HFF-Myc (cell line): Measurements from ENCODE around the gene HBA1.
"Not testable (repeated sequence)": the region's sequence is repeated elsewhere in the genome, so short reads cannot be mapped to it uniquely, and the experiment has no call there.

ENCODE experiments used
- DNase-seq: peaks from one replicate; pipeline ENCODE4 v3.0.0-alpha.2; 2011; ENCODE audit warnings: low read depth; ENCODE audit errors: extremely low read depth
- H3K4me3 ChIP-seq: replicated peaks from 2 replicates; pipeline ENCODE4 v1.5.1; 2011; ENCODE audit warnings: low read depth, mild to moderate bottlenecking, control low read depth, low read length
- CTCF ChIP-seq: IDR thresholded peaks from 2 replicates; pipeline ENCODE4 v1.5.1; 2012; ENCODE audit warnings: mild to moderate bottlenecking, low read depth, low read length, control low read depth; ENCODE audit errors: missing control alignments

The HBA1 gene

GRCh38 chr16:160691-161190, 15.7 kb upstream of the HBA1 start:
- TF ChIP-seq CTCF = no peak
- H3K4me3 ChIP-seq = no peak overlapping the region
- no peak for DNase-seq

GRCh38 chr16:162271-162991, 14.0 kb upstream of the HBA1 start:
- no peak for DNase-seq
- no peak for TF ChIP-seq CTCF
- no peak overlapping the region for H3K4me3 ChIP-seq

- not testable (repeated sequence) for DNase-seq, H3K4me3 ChIP-seq
Observed at GRCh38 chr16:163139-163538, 13.3 kb upstream of the HBA1 start.

- DNase-seq, H3K4me3 ChIP-seq: not testable (repeated sequence)
Observed at GRCh38 chr16:163696-164095, 12.8 kb upstream of the HBA1 start.

- H3K4me3 ChIP-seq, DNase-seq: not testable (repeated sequence)
Observed at GRCh38 chr16:164134-164823, 12.2 kb upstream of the HBA1 start.

GRCh38 chr16:164827-165538, 11.5 kb upstream of the HBA1 start:
- TF ChIP-seq CTCF = no peak
- DNase-seq = no peak
- no peak overlapping the region for H3K4me3 ChIP-seq

GRCh38 chr16:165539-166374, 10.7 kb upstream of the HBA1 start, which contains the start of gene HBM:
TSS of gene HBM (plus strand) at chr16:165978. CDS start at chr16:165998, 20 bp downstream.
- no peak for DNase-seq
- no peak within 1 kb of the TSS for H3K4me3 ChIP-seq

More at GRCh38 chr16:165539-166374, 10.7 kb upstream of the HBA1 start, which contains the start of gene HBM:
- TF ChIP-seq CTCF = no peak
